Dermis lymphatic vessel endothelial cell (primary cell): ENCODE results near the gene CEBPA. TPM values are rescaled to one million over a fixed set of nuclear protein-coding genes. Genes with fewer than 3 reads are reported as not detected.

Experiments
- total RNA-seq: library from RNA; depleted of rRNA; stranded (reverse); fragments of >200 nt; gene quantifications from 2 replicates; pipeline ENCODE4 v1.2.1, GENCODE V29; 2014

Gene CEBPA
- 0.33 and 0.34 TPM in 2 replicates for total RNA-seq

DNA sequence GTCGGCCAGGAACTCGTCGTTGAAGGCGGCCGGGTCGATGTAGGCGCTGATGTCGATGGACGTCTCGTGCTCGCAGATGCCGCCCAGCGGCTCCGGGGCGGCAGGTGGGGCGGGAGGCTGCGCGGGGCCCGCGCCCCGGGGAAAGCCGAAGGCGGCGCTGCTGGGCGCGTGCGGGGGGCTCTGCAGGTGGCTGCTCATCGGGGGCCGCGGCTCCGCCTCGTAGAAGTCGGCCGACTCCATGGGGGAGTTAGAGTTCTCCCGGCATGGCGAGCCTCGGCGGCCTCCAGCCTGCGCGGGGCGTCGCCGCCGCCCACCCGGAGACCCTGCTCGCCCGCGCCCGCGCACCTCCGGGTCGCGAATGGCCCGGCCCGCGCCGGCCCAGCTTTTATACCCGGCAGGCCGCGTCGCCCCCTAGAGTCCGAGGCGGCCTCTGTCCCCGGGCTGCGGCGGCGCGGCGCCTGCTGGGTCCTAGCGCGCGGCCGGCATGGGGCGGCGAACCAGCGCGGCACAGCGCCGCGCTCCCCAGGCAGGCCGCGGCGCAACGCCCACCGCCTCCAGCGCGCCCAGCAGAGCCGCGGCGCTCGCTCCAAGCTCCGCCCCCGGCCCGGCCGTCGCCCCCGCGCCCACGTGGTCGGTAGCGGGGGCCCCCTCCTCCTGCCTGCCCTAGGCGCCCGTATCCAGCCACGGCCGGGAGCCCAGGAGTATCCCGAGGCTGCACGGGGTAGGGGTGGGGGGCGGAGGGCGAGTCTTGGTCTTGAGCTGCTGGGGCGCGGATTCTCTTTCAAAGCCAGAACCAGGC is at the start of gene CEBPA:
Gene CEBPA (minus strand): TSS at position 360 of the 799 bp plus-strand sequence. CDS start 120 bp downstream, at position 240.

Other genes with a start within 250 kb of the CEBPA start
- 9.6 and 11.0 TPM in 2 replicates for gene RHPN2, start 237.6 kb downstream of the CEBPA start, total RNA-seq
- gene GPATCH1, start 221.4 kb downstream of the CEBPA start, total RNA-seq: 5.5 and 6.9 TPM in 2 replicates
- gene WDR88, start 170.4 kb downstream of the CEBPA start, total RNA-seq: under 0.01 and 0.09 TPM in 2 replicates
- 3.9 and 6.8 TPM in 2 replicates for gene LRP3, start 108.2 kb downstream of the CEBPA start, total RNA-seq
- gene SLC7A10, start 76.7 kb downstream of the CEBPA start, total RNA-seq: not detected in 2 replicates
- gene CEBPG, start 71.2 kb upstream of the CEBPA start, total RNA-seq: 27.3 and 34.0 TPM in 2 replicates
- gene PEPD, start 219.3 kb upstream of the CEBPA start, total RNA-seq: 75.2 and 80.2 TPM in 2 replicates